NCI-H1417 (cell line): ENCODE measurements around the gene CAB39L.
A peak's percentile ranks its signal among the peaks of the same experiment; 100 is the strongest.

Experiments
- DNase-seq, 3 experiments: peaks; one replicate each; lab custom pipeline; 2025; lab: John Stamatoyannopoulos, UW

Gene CAB39L

DNA sequence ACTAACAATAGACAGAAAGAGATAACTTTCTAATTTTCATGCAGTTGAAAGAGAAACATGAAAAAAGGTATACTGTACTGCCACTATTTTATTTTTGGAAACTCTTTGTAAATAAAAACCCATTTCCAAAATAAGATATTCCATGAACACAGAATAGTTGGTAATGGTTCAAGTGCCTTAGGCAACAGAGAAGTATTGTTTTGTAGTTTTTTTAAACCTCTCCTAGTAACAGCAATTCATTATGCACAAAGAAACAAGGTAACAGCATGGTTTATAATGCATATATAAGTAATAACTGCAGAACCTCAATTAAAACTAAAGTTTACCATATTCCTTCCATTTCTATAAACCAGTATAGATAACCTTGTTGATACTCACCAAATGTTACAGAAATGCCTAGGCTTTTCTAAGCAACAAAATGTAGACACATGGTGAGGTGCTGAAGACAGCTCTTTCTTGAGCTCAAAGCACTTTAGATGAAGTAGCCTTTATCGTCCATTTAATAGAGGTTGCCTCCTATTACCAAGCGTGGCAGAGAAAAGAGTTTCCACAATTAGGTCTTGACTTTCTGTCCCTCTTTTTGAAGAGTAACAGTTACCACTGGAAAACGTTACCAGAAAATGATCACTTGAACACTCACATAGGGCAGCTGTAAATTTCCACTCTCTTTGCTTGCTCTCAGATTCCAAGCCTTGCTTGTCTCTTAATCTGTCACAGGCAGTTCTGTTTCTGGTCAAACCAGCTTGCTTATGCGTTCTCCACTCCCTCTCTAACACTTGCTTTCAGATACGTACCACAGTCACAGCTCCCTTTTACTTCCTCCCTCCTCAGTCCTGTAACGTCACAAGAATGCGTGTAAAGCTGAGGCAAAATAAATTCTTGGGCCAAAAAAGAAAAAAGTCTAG is 42.9 kb downstream of the CAB39L start:
- no peak for DNase-seq

GRCh38 chr13:49399801-49400472 is 43.9 kb downstream of the CAB39L start:
- no peak for DNase-seq

- DNase-seq, result no peak
Measured at GRCh38 chr13:49395878-49396380, 47.9 kb downstream of the CAB39L start.

DNA sequence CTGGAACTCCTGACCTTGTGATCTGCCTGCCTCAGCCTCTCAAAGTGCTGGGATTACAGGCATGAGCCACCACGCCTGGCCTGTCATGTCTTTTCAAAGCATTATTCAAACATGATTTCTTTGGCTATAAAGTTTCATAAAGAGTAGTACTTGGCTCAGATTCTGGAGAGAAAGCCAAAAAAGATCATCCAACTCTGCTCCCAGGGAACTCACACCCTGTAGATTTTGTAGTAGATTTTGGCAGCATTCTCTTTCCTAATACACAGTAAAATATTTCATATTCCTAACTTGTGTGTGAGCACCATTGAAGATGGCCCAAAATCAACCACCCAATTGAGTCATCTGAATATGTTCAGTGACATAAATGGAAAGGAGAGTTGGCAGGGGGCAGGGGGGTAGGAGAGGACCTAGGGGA is 48.4 kb downstream of the CAB39L start:
- DNase-seq, result no peak

DNA sequence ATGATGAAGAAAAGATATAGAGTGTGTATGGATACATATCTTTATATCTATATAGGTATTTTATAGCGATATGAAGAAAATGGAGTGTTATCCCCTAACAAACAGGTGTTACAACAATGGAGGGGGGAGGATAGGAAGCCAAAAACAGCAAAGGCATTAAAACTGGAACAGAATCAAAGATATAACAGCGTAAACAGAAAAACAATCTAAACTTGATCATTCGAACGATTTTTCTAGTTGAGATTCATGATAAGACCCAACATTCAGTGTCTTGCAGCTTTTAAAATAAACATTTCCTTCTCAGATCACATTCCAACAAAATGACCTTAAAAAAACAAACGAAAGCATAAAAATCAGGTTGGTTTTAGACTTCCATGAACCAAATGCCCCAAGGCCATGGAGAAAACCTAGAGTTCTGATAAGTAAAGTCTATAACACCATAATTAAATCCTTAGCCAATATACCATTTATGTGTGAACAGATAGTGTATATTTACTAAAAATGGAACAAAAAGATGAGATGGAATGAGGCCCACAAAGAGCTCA is 55.7 kb downstream of the CAB39L start:
- DNase-seq, result no peak

DNA sequence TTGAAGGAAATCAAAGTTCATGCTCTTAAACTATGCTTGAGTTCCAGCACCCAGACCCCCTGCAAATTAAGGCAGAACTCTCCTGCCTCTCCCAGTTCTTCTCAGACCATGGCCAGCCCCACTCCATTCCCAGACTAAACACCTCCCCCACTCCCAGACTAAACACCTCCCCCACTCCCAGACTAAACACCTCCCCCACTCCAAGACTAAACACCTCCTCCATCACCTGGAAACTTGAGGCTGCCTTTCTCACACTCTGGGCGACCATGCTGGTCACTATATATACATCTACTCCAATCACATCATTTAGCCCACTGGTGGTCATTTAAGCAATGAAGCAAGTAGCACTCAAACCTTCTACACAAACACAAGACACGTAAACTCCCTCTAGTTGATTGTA is 57.2 kb downstream of the CAB39L start:
- DNase-seq, result peak in 1 of 3 experiments; percentile 33

DNA sequence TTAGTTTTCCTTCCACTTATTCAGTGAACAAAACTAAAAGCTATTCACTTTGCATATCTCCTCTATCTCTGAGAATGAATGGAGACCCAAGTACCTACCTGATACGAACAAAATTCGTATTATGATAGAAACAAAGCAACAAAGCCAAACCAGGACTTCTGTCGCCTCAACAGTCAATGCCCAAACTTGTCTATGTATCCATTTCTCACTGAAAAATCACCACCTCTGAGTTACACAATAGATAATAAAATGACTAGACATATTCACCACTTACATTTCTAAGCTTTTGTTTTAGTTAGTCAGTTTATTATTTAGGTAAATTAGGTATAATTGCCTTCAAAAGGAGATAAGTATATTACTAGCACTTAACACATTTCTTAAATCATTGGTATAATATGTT is 67.7 kb downstream of the CAB39L start:
- DNase-seq, result no peak

DNA sequence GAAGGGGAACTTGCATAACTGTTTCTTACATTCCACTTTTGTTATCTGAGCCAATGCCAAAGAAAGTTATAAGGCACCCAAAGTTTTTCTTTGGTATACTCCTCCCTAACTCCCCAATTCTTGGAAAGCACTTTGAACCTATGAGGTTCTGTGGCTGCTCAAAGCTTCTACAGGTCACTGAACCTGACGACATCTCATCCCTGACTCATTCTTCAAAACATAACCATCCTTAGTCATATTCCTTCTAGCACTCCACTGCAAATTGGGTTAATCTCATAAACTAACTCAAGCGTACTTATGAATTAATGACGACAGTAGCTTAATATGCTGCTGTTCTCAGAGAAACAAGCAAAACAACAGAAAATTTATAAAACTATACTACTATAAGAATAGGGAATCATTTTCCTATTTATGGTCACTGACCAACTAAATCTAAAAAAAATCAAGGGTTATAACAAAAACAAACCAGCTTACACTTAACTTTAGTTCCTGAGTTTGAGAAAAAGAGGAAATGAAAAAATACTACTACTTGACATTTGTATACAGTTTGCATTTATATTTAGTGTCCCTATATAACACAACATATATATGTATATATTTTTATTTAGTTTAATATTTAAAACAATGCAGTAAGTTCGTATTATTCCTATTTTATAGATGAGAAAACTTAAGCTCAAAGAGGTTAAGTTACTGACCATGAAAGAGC is 69.1 kb downstream of the CAB39L start:
- no peak for DNase-seq

GRCh38 chr13:49373716-49374115 is 70.1 kb downstream of the CAB39L start:
- no peak for DNase-seq

DNA sequence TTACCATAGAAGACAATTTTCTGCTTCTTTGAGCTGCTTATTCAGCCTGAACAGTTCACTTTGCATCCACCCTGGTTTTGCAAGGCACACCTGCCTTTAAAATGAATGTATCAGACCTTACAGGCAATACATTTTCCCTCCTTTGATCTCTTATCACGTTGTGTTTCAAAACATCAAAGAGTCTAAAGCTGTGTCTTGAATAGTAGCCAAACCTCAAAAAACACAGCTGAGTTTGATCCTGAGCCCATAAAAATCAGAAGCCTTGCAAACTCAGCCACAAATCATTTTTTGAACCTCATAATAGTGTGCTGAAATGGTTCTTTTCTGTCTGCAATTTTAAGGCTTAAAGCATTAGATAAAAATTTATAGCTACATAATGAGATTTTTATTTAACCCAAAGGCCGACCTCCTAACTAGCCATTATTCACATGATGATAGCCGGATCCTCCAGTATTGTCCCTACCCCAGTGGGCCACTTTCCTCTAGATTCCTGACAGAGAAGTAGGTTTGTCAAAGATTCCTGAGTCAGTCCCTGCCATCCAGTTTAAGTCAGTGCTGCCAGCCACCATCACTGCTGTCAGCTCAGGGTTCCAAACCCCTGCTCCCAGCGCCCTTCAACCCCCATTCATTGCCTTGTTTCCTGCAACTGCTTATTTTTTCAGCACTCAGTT is 71.8 kb downstream of the CAB39L start:
- peak in 1 of 3 experiments; percentile 9 for DNase-seq

DNA sequence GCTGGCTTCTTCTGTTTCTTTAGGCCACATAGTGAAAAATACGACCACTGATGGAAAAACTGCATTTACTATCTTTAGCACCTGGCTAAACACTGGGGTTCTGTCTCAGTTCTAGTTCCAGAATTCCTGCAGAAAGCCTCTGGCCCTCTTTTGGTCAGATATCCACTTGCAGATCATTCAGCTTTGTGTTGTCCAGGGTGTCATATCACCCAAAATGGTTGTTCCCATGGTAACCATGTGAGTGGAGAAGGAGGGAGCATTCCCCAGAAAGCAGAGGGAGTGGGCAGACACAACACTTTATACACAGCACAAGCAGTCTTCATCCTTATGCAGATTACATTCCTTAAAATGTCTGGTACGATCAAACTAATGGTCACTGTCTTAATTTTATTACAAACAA is 73.5 kb downstream of the CAB39L start:
- DNase-seq, result peak in 1 of 3 experiments; percentile 50

- no peak for DNase-seq
Measured at GRCh38 chr13:49369866-49370265, 74.0 kb downstream of the CAB39L start.

DNA sequence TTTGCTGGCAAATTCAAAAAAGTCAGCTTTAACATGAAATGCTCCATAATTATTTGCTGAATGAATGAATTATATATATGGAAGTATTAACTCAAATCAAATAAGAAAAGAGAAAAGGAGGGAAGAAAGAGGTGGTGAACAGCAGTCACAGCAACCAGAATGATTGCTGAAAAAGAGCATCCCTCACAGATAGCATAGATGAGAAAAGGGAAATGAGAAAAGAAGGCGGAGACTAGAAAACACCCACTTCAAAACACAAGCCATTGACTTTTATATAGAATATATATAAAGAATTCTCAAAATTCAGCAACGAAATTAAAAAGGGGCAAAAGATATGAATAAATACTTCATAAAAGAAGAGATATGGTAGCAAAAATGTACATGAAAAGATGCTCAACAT is 75.2 kb downstream of the CAB39L start:
- no peak for DNase-seq

DNA sequence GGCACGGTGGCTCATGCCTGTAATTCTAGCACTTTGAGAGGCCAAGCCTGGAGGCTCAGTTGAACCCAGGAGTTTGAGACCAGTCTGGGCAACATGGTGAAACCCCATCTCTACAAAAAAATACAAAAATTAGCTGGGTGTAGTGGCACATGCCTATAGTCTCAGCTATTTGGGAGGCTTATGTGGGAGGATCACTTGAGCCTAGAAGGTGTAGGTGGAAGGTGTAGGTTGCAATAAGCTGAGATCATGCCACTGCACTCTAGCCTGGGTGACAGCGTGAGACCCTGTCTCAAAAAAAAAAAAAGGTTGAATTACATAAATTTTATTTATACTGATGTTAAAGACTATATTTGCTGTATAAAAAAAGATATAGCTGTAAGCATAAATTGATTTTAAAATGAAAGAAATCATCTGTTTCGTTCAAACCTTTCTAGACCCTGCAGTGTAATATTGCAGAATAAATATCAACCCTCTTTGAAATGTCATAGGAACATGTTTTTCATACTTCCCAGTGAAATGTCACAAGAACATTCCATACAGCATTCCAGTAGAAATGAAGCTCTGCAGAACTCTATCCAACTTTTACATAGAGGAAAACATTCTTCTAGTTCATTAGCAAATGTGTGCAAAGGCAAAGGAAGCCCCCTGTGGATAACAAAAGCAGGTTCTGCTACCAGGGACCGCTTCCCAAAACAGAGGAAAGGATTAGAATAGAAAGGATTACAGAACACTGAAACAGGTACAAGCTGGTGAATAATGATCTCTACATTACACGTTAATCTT is 76.0 kb downstream of the CAB39L start:
- no peak for DNase-seq

DNA sequence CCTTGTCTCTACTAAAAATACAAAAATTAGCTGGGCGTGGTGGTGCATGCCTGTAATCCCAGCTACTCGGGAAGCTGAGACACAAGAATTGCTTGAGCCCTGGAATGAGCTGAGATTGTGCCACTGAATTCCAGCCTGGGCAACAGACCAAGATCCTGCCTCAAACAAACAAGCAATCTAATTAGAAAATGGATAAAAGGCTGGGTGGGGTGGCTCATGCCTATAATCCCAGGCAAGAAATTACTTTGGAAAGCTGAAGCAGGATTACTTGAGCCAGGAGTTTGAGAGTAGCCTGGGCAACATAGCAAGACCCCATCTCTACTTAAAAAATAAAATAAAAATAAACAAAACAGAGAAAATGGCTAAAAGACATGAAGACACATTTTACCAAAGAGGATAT is 77.0 kb downstream of the CAB39L start:
- no peak for DNase-seq

DNA sequence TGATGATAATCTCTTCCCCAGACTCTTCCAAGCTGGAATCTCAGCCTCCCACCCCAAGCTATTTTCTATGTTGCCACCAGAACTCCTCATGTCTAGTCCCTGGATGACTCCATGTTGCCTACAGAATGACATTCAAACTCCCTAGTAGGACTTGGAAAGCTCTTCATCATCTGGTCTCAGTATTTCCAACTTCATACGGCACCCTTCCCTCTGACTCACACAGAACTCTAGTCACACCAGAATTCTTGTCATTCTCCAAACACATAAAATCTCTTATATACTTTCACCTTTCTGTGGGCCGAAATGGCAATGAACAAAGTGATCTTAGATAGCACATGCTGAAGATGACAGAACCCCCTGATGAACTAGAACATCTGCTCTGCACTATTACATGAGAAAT is 86.2 kb downstream of the CAB39L start:
- no peak for DNase-seq

DNA sequence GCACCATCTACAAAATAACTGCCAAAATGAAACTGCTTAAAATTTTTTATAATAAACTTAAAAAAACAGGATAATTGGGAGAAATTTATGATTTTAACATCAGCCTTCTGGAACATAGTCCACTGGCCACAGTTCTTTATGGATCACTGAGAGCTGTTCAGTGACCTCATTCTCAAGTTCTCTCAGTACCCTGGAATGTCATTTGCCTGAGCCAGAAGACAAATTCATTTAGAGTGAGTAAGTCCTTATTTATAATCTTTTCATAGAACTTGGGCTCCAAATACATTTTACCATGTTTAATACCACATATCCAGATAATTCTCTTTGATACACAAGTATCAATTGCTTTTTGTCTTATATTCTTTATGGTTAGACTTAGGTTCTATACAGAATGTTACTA is 87.6 kb downstream of the CAB39L start:
- no peak for DNase-seq

GRCh38 chr13:49354719-49355118 is 89.1 kb downstream of the CAB39L start:
- no peak for DNase-seq

DNA sequence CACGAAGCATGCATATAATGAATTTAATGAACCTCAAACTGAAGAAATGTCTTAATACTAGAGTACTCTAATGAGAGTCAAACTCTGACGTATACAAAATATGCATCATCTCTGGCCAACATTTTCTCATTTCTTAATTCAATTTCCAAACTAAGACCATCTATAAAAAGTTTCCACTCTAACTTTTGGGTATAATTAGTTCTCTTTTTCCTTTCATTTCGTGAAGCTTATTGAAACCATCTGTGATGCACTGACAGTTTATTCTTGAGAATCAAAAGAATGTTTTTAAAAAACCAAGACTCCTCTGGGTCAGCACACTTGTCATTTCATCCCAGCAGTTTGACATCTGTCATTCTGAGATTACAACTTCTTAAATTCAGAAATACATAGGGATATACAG is 90.0 kb downstream of the CAB39L start:
- DNase-seq, result no peak

DNA sequence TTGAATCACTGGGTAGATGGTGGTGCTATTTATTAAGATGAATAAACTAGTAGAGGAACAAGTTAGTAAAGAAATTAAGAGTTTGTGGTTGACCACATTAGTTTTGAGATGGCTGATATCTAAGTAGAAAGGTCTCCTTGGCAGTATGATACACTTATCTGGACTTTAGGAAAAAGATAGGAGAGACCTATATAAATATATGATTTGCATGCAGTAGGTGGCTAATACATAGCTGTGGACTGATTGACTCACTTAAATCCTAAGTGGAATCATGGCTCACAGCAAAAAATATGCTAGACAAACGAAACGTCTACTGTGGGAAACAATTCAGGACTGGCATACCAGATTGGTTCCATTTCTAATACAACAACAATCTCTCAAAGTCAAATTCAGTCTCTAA is 92.0 kb downstream of the CAB39L start:
- DNase-seq, result no peak

GRCh38 chr13:49348751-49349150 is 95.1 kb downstream of the CAB39L start:
- DNase-seq, result no peak
